ENCODE results near the gene WDR1.

WDR1 gene

GRCh38 chr4:10046471-10046870 is 70.1 kb downstream of the WDR1 start:
- Histone ChIP-seq H3K9me3 (ENCODE audit: control insufficient read depth, low read length) (peaks cover 7% of the 10 kb centered on the region), H3K27ac (ENCODE audit: low read depth, low read length, severe bottlenecking) (no peak overlapping the region), H3K36me3 (ENCODE audit: control insufficient read depth, insufficient read depth, low read length) (no peaks in the 10 kb centered on the region), H3K4me1 (ENCODE audit: control insufficient read depth, insufficient read depth, low read length, poor library complexity, severe bottlenecking) (no peaks in the 10 kb centered on the region), H3K4me3 (ENCODE audit: extremely low read depth, insufficient read depth, low read length, poor library complexity, severe bottlenecking) (no peak overlapping the region)
- 78 to 93% methylated on average over 3 of the region's 3 CpGs for WGBS, 2 experiments (ENCODE audit: insufficient coverage in 2 of 2)

DNA sequence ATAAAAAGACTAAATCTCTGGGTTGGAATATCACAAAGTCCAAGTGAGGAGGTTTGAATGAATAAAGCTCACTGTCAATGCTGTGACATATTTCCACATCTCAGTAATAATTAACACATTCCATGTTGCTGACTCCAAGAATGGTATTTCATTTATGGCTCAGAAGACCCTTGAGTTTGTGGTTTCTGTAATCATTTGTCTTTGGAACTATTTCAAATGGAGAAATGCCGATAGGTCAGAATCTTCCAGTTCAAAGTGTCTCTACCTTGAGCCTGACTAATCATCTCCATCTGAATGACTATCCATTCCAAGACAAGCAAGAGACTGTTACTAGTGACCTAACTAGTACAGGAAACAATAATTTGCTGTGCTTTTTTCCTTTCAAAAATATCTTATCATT is 71.1 kb downstream of the WDR1 start:
- no peaks in the 10 kb centered on the region for H3K36me3 ChIP-seq (ENCODE audit: control insufficient read depth, insufficient read depth, low read length)
- H3K4me1 ChIP-seq (ENCODE audit: control insufficient read depth, insufficient read depth, low read length, poor library complexity, severe bottlenecking), result no peaks in the 10 kb centered on the region
- H3K27ac ChIP-seq (ENCODE audit: low read depth, low read length, severe bottlenecking), result no peak overlapping the region
- WGBS, 2 experiments (ENCODE audit: insufficient coverage in 2 of 2), result 100% methylated on average over 1 of the region's 1 CpG; no CpG with 5 or more reads in 1 of the 2 experiments
- peaks cover 7% of the 10 kb centered on the region for H3K9me3 ChIP-seq (ENCODE audit: control insufficient read depth, low read length)
- H3K4me3 ChIP-seq (ENCODE audit: extremely low read depth, insufficient read depth, low read length, poor library complexity, severe bottlenecking), result no peak overlapping the region

DNA sequence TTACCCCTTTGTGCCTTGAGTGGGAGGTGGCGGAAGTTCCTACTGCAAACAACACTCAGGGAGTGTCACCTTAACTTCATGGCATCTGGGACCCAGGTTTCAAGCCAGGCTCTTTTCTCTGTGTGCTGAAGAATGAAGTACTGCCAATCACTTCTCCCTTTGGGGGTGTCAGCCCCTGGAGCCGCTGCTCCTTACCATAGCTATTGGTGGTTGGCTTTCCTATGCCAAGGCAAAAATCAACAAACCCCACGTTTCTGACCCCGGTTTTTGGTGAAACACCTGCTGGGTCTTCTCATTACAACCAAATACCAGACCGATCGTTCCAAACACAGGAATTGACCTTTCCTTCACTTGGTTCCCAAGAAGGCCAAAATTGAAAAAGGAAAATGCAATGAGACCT is 75.6 kb downstream of the WDR1 start:
- Histone ChIP-seq H3K36me3 (ENCODE audit: control insufficient read depth, insufficient read depth, low read length) (no peaks in the 10 kb centered on the region), H3K4me3 (ENCODE audit: extremely low read depth, insufficient read depth, low read length, poor library complexity, severe bottlenecking) (no peak overlapping the region), H3K4me1 (ENCODE audit: control insufficient read depth, insufficient read depth, low read length, poor library complexity, severe bottlenecking) (no peaks in the 10 kb centered on the region), H3K27ac (ENCODE audit: low read depth, low read length, severe bottlenecking) (no peak overlapping the region), H3K9me3 (ENCODE audit: control insufficient read depth, low read length) (peaks cover 7% of the 10 kb centered on the region)
- WGBS, 2 experiments (ENCODE audit: insufficient coverage in 2 of 2), result 53 to 72% methylated on average over 3 to 6 of the region's 6 CpGs

- no peaks in the 10 kb centered on the region for H3K36me3 ChIP-seq (ENCODE audit: control insufficient read depth, insufficient read depth, low read length)
- no peaks in the 10 kb centered on the region for H3K4me1 ChIP-seq (ENCODE audit: control insufficient read depth, insufficient read depth, low read length, poor library complexity, severe bottlenecking)
- no peak overlapping the region for H3K4me3 ChIP-seq (ENCODE audit: extremely low read depth, insufficient read depth, low read length, poor library complexity, severe bottlenecking)
- peaks cover 7% of the 10 kb centered on the region for H3K9me3 ChIP-seq (ENCODE audit: control insufficient read depth, low read length)
- WGBS, 2 experiments (ENCODE audit: insufficient coverage in 2 of 2), result 85 to 90% methylated on average over 6 to 7 of the region's 10 CpGs
- H3K27ac ChIP-seq (ENCODE audit: low read depth, low read length, severe bottlenecking), result no peak overlapping the region
These were observed 76.3 kb downstream of the WDR1 start for GRCh38 chr4:10040049-10040892.

GRCh38 chr4:10036807-10037342 is 79.7 kb downstream of the WDR1 start:
- no peaks in the 10 kb centered on the region for H3K36me3 ChIP-seq (ENCODE audit: control insufficient read depth, insufficient read depth, low read length)
- H3K4me3 ChIP-seq (ENCODE audit: extremely low read depth, insufficient read depth, low read length, poor library complexity, severe bottlenecking), result no peak overlapping the region
- H3K4me1 ChIP-seq (ENCODE audit: control insufficient read depth, insufficient read depth, low read length, poor library complexity, severe bottlenecking), result peaks cover 14% of the 10 kb centered on the region
- 85 to 94% methylated on average over 8 to 9 of the region's 10 CpGs for WGBS, 2 experiments (ENCODE audit: insufficient coverage in 2 of 2)
- no peak overlapping the region for H3K27ac ChIP-seq (ENCODE audit: low read depth, low read length, severe bottlenecking)
- H3K9me3 ChIP-seq (ENCODE audit: control insufficient read depth, low read length), result no peaks in the 10 kb centered on the region

GRCh38 chr4:10035130-10035529 is 81.5 kb downstream of the WDR1 start:
- Histone ChIP-seq H3K4me1 (ENCODE audit: control insufficient read depth, insufficient read depth, low read length, poor library complexity, severe bottlenecking) (peaks cover 24% of the 10 kb centered on the region), H3K27ac (ENCODE audit: low read depth, low read length, severe bottlenecking) (no peak overlapping the region), H3K4me3 (ENCODE audit: extremely low read depth, insufficient read depth, low read length, poor library complexity, severe bottlenecking) (no peak overlapping the region), H3K9me3 (ENCODE audit: control insufficient read depth, low read length) (no peaks in the 10 kb centered on the region), H3K36me3 (ENCODE audit: control insufficient read depth, insufficient read depth, low read length) (no peaks in the 10 kb centered on the region)
- WGBS, 2 experiments (ENCODE audit: insufficient coverage in 2 of 2), result 88% methylated on average over 4 to 6 of the region's 6 CpGs

DNA sequence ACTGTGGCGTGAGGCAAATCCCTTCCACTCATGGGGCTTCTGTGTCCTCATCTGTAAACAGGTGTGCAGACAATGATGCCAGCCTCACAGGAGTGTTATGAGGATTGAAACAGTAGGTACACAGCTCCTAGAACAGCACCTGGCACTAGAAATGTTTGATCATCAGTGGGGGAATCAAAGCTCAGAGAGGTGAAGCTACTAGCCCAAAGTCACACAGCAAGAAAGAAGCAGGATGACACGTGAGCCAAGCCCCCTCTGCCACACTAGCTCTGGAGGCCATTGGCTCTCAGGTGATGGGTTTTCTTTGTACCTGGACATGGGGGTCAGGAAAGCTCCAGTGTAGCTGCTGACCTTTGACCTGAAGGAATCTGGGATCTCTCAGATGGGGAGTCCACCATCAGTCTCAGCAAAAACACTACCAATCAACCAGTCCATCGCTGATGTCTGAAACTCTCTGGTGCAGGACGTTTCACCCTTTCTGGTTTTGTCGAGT is 81.9 kb downstream of the WDR1 start:
- H3K36me3 ChIP-seq (ENCODE audit: control insufficient read depth, insufficient read depth, low read length), result no peaks in the 10 kb centered on the region
- H3K9me3 ChIP-seq (ENCODE audit: control insufficient read depth, low read length), result no peaks in the 10 kb centered on the region
- H3K4me3 ChIP-seq (ENCODE audit: extremely low read depth, insufficient read depth, low read length, poor library complexity, severe bottlenecking), result no peak overlapping the region
- no peak overlapping the region for H3K27ac ChIP-seq (ENCODE audit: low read depth, low read length, severe bottlenecking)
- WGBS, 2 experiments (ENCODE audit: insufficient coverage in 2 of 2), result 84 to 95% methylated on average over 4 of the region's 5 CpGs
- peaks cover 24% of the 10 kb centered on the region for H3K4me1 ChIP-seq (ENCODE audit: control insufficient read depth, insufficient read depth, low read length, poor library complexity, severe bottlenecking)

- WGBS, 2 experiments (ENCODE audit: insufficient coverage in 2 of 2), result 92 to 93% methylated on average over 10 of the region's 10 CpGs
- Histone ChIP-seq H3K27ac (ENCODE audit: low read depth, low read length, severe bottlenecking) (no peak overlapping the region), H3K4me3 (ENCODE audit: extremely low read depth, insufficient read depth, low read length, poor library complexity, severe bottlenecking) (no peak overlapping the region), H3K9me3 (ENCODE audit: control insufficient read depth, low read length) (no peaks in the 10 kb centered on the region), H3K36me3 (ENCODE audit: control insufficient read depth, insufficient read depth, low read length) (no peaks in the 10 kb centered on the region), H3K4me1 (ENCODE audit: control insufficient read depth, insufficient read depth, low read length, poor library complexity, severe bottlenecking) (peaks cover 24% of the 10 kb centered on the region)
These were observed 82.5 kb downstream of the WDR1 start for GRCh38 chr4:10034136-10034535.

GRCh38 chr4:10033191-10033881 is 83.3 kb downstream of the WDR1 start:
- no peak overlapping the region for H3K4me3 ChIP-seq (ENCODE audit: extremely low read depth, insufficient read depth, low read length, poor library complexity, severe bottlenecking)
- peaks cover 27% of the 10 kb centered on the region for H3K4me1 ChIP-seq (ENCODE audit: control insufficient read depth, insufficient read depth, low read length, poor library complexity, severe bottlenecking)
- peak overlapping the region; percentile 6 for H3K27ac ChIP-seq (ENCODE audit: low read depth, low read length, severe bottlenecking)
- no peaks in the 10 kb centered on the region for H3K9me3 ChIP-seq (ENCODE audit: control insufficient read depth, low read length)
- H3K36me3 ChIP-seq (ENCODE audit: control insufficient read depth, insufficient read depth, low read length), result no peaks in the 10 kb centered on the region
- 85% methylated on average over 14 to 18 of the region's 18 CpGs for WGBS, 2 experiments (ENCODE audit: insufficient coverage in 2 of 2)

DNA sequence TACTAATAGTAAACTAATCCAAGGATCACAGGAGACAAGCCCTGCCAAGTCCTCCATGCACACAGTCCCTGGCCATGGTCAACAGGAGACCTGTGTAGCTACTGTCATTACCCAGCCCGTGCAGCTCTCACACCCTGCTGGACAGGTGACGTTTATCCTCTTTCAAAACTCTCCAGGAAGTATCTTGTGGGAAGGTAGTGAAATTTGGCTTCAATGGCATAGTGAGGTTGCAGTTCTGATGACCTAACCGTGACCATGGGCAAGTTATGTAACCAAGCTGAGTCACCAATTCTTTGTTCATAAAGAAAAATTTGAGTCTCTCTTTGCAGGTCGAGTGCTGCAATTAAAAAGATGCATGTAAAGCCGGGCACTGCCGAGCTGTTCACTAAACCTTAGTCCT is 84.0 kb downstream of the WDR1 start:
- Histone ChIP-seq H3K27ac (ENCODE audit: low read depth, low read length, severe bottlenecking) (no peak overlapping the region), H3K4me3 (ENCODE audit: extremely low read depth, insufficient read depth, low read length, poor library complexity, severe bottlenecking) (no peak overlapping the region), H3K9me3 (ENCODE audit: control insufficient read depth, low read length) (no peaks in the 10 kb centered on the region), H3K4me1 (ENCODE audit: control insufficient read depth, insufficient read depth, low read length, poor library complexity, severe bottlenecking) (peaks cover 27% of the 10 kb centered on the region), H3K36me3 (ENCODE audit: control insufficient read depth, insufficient read depth, low read length) (no peaks in the 10 kb centered on the region)
- WGBS, 2 experiments (ENCODE audit: insufficient coverage in 2 of 2), result 88 to 94% methylated on average over 3 of the region's 6 CpGs

Data from mesodermal cell (in vitro differentiated cells).